ENCODE measurements around the gene SUPT5H.

SUPT5H gene

DNA sequence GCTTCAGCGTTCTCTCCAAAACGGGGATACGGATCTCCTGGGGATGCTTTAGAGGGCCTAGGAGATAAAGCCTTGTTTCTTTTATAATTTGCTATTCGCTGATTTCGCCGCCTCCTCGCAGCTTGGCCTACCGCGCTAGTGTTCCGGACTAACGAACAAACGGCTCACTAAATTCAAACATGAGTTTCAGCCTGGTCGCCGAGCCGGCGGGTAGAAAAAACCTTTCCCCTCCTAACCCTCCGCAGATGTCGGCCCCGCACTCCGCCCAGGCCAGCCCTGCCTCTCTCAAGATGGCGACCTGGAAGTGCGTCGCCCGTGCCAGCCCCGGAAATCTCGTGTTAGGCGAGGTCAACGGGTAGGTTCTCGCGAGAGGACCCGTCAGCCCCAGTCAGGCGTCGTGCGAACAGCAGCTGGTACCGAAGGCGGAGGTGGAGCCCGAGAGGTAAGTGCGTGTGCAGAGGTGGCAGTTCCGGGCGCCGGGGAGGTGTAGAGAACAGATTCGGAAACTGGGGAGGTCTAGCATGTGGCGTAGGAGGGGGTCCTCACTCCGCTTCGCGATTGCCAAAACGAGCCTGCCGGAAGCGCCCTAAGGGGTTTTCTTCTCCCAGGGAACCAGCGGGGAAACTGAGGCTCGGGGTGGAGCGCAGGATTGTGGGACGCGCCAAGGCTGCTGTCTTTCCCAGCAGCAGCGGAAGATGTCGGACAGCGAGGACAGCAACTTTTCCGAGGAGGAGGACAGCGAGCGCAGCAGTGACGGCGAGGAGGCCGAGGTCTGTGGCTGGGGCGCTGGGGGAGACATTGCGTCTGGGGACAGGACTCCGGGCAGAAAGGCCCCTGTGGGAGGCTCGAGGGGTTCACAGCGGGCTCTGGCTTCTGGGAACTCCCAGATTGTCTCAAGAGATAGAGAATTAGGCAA, at the start of gene SUPT5H:
Gene SUPT5H (plus strand): TSS at position 387 of the 916 bp plus-strand sequence. CDS start 309 bp downstream, at position 696.
- TF ChIP-seq, protein P1, sequence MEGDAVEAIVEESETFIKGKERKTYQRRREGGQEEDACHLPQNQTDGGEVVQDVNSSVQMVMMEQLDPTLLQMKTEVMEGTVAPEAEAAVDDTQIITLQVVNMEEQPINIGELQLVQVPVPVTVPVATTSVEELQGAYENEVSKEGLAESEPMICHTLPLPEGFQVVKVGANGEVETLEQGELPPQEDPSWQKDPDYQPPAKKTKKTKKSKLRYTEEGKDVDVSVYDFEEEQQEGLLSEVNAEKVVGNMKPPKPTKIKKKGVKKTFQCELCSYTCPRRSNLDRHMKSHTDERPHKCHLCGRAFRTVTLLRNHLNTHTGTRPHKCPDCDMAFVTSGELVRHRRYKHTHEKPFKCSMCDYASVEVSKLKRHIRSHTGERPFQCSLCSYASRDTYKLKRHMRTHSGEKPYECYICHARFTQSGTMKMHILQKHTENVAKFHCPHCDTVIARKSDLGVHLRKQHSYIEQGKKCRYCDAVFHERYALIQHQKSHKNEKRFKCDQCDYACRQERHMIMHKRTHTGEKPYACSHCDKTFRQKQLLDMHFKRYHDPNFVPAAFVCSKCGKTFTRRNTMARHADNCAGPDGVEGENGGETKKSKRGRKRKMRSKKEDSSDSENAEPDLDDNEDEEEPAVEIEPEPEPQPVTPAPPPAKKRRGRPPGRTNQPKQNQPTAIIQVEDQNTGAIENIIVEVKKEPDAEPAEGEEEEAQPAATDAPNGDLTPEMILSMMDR (IDR thresholded peaks at IDR 0.05; ENCODE audit: low read depth, low read length), result no peak
- in situ Hi-C loops (cut with HindIII; ENCODE audit: low sequenced_read_pairs), result no loop called here
- peak; percentile 98 for DNase-seq (ENCODE audit: low read depth, low spot score)

DNA sequence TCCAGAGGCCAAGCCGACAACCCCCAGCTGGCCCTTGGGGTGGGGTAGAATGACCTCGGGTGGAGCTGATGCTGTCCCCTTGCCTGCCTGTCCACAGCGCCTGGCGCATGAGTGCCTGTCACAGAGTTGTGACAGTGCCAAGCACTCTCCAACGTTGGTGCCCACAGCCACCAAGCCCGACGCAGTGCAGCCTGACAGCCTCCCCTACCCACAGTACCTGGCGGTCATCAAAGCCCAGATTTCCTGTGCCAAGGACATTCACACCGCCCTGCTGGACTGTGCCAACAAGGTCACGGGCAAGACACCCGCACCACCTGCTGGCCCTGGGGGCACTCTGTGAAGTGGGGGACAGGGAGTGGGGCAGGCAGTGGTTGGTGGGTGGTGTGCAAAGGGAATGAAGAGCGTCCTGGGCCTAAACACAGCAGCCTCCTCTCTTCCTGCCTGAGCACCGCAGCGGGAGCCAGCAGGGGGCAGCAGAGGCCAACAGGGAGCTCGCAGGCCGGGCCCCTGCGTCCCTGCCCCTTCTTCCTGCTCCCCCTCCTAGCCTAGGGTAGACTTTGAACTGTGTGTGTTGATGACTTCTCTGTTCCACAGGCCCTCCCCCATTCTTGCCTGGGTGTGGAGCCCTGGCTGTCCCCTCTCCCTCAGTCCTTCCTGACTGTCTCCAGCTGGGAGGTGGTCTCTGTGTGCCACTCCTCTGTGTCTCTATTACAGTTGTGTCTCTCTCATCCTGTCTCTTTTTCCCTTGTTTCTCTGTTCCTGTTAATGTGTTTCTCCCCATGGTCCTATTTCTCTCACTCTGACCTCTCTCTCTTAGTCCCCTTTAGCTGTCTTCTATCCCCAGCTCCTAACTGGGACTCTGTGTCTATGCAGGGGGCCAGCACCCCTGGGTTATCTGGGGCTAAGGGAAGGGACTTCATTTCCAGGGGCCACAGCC, 47.8 kb upstream of the SUPT5H start:
- peak; percentile 80 for DNase-seq (ENCODE audit: low read depth, low spot score)
- no peak overlapping the region for H3K4me3 ChIP-seq (ENCODE audit: low read depth, low read length)
- in situ Hi-C loops (cut with HindIII; ENCODE audit: low sequenced_read_pairs), result no loop called here

More for the DNA sequence above, at the start of gene SUPT5H:
- peak within 1 kb of the TSS; percentile 100 for H3K4me3 ChIP-seq (ENCODE audit: low read depth, low read length)

DNA sequence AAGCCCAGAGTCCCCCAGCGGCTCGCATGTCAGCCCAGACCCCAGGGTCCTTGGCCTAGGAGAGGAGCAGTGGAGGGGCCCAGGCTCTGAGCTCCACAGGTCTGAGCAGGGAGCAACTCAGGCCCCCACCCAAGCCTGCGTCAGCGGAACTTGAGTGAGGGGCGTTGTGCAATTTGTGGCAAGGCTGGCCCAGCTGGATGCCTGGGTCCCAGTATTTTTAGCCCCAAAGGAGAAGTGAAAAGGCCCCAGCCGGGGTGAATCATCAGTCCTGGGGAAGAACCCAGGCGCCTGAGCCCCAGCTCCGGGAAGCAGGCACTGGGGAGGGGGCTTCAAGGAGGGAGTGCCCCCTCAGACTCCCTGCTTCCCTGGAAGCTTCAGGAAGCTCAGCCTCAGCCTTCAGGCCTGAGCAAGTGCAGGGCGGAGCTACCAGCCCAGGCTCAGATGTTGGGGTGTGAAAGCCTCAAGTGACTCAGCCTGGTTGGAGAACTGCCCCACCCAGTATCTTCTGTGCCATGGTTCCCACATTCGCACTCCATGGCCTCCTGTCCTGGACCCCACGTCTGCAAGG, 47.0 kb upstream of the SUPT5H start:
- in situ Hi-C loops (cut with HindIII; ENCODE audit: low sequenced_read_pairs), result no loop called here
- TF ChIP-seq, protein P1 (IDR thresholded peaks at IDR 0.05; ENCODE audit: low read depth, low read length), result no peak
- peak; percentile 80 for DNase-seq (ENCODE audit: low read depth, low spot score)
- H3K4me3 ChIP-seq (ENCODE audit: low read depth, low read length), result no peak overlapping the region

More for the DNA sequence above, 47.8 kb upstream of the SUPT5H start:
- TF ChIP-seq, protein P1 (IDR thresholded peaks at IDR 0.05; ENCODE audit: low read depth, low read length), result peak; percentile 99

DNA sequence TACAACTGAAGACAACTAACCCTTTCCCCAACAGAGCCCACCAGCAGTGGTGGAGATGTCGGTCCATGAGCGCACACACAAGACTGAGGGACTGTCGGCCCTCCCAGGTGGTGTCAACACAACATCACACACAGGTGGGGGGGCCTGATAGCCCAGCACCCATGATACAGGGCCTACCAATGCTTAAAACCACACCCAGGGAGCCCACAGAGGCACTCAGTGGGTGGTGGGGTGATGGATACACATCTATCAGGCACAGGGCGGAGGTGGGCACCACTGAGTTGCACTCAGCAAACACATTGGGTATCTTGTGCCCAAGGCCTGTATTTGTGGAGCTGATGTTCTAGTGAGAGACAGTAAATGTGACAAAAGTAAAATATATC, 45.7 kb upstream of the SUPT5H start:
- in situ Hi-C loops (cut with HindIII; ENCODE audit: low sequenced_read_pairs), result no loop called here
- TF ChIP-seq, protein P1 (IDR thresholded peaks at IDR 0.05; ENCODE audit: low read depth, low read length), result no peak
- no peak overlapping the region for H3K4me3 ChIP-seq (ENCODE audit: low read depth, low read length)
- DNase-seq (ENCODE audit: low read depth, low spot score), result no peak

DNA sequence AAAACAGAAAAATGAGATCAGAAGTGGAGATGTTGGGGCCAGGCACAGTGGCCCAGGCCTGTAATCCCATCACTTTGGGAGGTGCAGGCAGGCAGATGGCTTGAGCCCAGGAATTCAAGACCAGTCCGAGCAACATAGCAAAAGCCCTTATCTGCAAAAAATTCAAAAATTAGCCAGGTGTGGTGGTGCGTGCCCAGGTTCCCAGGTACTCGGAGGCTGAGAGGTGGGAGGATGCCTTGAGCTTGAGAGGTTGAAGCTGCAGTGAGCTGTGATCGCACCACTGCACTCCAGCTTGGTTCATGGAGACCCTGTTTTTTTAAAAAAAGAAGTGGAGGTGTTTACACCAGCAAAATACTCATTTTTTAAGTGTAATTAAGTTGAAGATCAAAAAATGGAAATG, 45.3 kb upstream of the SUPT5H start:
- TF ChIP-seq, protein P1 (IDR thresholded peaks at IDR 0.05; ENCODE audit: low read depth, low read length), result no peak
- DNase-seq (ENCODE audit: low read depth, low spot score), result no peak
- in situ Hi-C loops (cut with HindIII; ENCODE audit: low sequenced_read_pairs), result no loop called here
- H3K4me3 ChIP-seq (ENCODE audit: low read depth, low read length), result no peak overlapping the region

DNA sequence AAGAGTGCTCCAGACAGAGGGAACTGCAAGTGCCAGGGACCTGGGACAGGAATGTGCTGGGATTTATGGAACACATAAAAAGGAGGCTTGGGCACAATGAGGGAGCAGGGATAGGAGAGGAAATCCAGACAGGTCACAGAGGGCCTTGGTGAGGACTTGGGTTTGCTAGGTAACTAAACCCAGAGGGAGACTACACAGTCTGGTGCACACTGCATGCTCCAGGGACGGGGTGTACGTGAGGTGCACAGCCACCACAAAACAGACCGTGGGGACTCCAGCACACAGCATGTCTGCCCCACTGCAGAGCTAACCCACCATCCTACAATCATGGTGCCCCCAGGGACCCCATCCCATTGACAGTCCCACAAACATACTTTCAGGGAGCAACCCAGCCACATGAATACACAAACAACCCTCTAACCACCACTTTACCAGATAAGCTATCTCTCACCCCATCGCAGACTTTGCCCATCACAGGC, 44.3 kb upstream of the SUPT5H start:
- TF ChIP-seq, protein P1 (IDR thresholded peaks at IDR 0.05; ENCODE audit: low read depth, low read length), result no peak
- in situ Hi-C loops (cut with HindIII; ENCODE audit: low sequenced_read_pairs), result no loop called here
- DNase-seq (ENCODE audit: low read depth, low spot score), result no peak
- H3K4me3 ChIP-seq (ENCODE audit: low read depth, low read length), result no peak overlapping the region

Data from astrocyte of the spinal cord (primary cell).